GM21717 (cell line): ENCODE results near the gene MARCHF6.
"Not testable (repeated sequence)": the region's sequence is repeated elsewhere in the genome, so short reads cannot be mapped to it uniquely, and the experiment has no call there.

Experiments
- ATAC-seq: cut with Tn5 transposase; IDR thresholded peaks from one replicate; pipeline ENCODE4 v1.9.1; 2021; ENCODE audit warnings: mild to moderate bottlenecking, moderate library complexity; ENCODE audit not compliant: unreplicated experiment

The MARCHF6 gene

GRCh38 chr5:10344461-10345106 is 8.9 kb upstream of the MARCHF6 start:
- ATAC-seq, result not testable (repeated sequence)

DNA sequence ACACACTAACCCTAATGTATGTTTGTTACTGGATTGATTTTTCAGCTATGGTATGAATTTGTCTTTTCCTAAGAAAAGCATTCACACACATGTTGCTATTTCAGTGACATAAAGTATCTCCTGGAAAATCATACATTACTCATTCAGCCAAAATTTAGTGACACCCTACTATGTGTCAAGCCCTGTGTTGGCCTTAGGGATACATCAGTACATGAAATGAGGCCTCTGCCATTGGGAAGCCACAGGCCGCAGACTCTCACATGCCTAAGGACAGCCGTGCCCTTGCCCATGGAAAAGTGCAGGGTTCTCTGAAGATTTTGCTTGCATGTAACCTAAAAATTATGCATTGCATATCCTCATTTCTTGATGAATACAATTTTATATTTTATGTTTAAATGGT is 5.2 kb upstream of the MARCHF6 start:
- no peak for ATAC-seq

- ATAC-seq, result no peak
Observed at GRCh38 chr5:10351199-10351905, 2.1 kb upstream of the MARCHF6 start.

GRCh38 chr5:10351919-10352318 is 1.6 kb upstream of the MARCHF6 start:
- no peak for ATAC-seq

DNA sequence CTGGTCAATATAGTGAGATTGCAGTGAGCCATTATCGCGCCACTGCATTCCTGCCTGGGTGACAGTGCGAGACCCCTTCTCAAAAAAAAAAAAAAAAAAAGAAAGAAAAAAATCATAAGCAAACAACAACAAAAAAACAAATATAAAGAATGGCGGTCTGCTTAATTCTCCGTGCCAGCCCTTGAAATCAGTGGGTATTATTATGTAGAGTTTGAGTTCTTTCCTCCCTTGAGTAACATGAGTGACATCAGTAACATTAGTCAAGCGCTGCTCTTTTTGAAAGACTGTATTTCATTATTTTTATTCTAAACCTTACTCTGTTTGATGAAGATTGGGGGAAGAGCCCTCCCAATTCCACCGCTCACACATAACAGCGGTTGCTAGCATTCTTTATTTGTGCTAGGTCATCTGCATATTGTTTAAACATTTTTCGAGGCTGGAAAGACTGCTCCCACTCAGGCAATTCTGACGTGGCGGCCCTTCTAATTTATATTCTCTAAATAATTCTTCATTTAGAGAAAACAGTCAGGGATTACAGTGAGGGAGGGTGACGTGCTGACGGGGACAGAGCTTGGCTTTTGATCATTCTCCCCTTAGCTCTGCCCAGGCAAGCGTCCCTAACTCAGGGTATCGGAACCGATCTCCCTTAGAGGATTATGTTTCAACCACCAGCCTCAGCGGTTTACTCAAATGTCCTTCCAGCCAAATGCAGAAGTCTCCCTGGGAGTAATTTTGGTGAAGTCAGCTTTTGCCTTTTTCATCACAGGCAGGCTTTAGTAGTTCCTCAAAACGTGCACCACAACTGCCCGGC is 860 bp upstream of the MARCHF6 start:
- ATAC-seq, result no peak

DNA sequence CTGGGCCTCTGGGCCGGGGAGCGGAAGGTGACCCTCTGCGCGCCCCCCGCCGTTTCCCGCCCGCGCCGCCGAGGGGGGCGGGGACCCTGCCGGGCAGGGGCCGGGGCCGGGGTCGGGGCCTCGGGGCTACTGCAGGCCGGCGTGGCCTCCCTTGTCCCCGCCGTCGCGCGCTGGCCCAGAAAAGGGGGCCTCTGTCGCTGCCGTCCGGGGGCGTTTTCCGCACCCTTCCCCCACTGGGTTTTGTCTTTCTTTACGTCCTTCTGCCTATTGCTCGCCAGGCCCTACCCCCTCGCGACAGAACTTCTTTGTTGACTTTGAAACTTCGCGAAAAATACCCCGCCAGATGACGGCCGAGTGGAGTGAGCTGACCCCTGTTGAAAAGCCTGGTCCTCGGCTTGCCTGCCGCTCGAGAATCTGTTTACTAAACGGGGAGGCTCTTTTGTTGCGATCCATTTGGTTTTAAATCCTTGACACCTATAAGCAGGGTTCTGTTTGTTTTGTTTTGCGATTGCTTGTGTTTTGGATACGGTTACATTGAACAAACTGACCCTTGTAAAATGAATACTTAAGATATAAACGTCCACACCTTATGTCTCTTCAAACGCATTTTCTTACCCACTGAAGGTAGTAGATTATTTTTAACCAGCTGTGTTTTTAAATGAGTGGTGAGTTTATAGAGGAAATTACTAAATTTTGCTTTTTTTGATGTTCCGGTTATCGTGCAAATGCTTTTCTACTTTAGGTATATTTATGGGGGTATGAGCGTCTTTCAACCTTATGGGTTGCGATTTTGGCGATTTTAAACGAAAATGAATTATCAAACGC is 765 bp downstream of the MARCHF6 start:
- ATAC-seq, result peak; percentile 19

GRCh38 chr5:10355071-10355889 is 1.8 kb downstream of the MARCHF6 start:
- peak; percentile 14 for ATAC-seq

DNA sequence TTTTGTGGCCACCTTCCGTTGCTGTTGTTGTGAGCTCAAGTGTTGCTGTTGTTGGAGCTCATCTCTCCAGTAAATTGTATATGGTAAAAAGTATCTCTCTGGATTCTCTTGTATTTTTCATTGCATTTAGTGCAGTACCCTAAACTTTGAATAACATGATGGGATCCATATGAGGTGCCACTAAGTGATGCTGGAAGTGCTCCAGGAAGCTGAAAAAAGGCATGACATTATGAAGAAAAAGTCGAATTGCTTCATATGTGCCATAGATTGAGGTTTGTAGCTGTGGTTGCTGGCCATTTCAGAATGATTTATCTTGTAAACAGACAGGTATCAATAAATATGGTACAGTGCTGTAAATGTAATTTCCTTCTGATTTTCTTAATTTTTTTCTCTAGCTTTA is 5.5 kb downstream of the MARCHF6 start:
- ATAC-seq, result no peak

GRCh38 chr5:10360686-10361085 is 7.2 kb downstream of the MARCHF6 start:
- no peak for ATAC-seq

DNA sequence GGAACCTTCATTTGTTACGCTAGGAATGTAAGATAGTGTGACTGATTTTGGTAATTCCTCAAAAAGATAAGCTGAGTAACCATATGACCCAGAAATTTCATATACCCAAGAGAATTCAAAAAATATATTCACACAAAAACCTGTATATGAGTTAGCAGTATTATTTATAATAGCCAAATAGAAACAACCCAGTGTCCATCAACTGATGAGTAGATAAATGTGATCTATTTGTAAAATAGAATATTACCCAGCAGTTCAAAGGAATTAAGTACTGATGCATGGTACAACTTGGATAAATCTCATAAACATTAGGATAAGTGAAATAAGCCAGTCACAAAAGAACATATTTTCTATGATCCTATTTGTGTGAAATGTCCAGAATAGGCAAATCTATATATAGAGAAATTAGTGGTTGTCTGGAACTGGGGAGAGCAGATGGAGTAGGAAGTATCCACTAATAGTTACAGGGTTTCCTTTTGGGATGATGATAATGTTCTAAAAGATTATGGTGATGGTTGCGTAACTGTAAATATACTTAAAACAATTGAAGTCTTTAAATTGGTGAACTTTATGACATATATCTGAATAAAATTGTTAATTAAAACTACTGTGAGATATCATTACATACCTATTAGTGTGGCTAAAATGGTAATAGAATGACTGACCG is 10.2 kb downstream of the MARCHF6 start:
- no peak for ATAC-seq

DNA sequence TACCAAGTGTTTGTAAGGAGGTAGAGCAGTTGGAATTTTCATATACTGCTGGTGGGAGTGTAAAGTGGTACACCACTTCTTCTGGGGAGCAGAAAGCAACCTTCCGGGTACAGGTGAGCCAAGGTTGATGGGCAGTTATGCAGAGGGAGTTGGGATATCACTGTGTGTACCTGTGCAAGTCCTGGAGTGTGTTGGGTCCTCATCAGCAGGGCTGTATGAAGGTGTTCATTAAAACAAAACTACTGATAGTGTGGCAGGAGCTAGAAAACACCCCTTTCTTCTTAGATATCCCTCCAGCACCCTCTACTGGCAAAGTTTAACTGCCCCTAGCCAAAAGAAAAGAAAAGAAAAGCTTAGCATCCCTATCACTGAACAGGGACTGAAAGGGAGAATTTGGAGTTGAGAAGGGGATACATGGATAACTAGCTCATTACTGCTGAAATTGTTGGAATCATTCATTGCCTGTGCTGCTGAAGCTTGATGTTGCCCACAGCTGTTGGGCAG is 10.7 kb downstream of the MARCHF6 start:
- ATAC-seq, result no peak

GRCh38 chr5:10365782-10366181 is 12.3 kb downstream of the MARCHF6 start:
- ATAC-seq, result no peak

GRCh38 chr5:10366310-10367272 is 13.1 kb downstream of the MARCHF6 start:
- ATAC-seq, result no peak

GRCh38 chr5:10367579-10367978 is 14.1 kb downstream of the MARCHF6 start:
- ATAC-seq, result no peak

- no peak for ATAC-seq
Observed at GRCh38 chr5:10370931-10371330, 17.4 kb downstream of the MARCHF6 start.

DNA sequence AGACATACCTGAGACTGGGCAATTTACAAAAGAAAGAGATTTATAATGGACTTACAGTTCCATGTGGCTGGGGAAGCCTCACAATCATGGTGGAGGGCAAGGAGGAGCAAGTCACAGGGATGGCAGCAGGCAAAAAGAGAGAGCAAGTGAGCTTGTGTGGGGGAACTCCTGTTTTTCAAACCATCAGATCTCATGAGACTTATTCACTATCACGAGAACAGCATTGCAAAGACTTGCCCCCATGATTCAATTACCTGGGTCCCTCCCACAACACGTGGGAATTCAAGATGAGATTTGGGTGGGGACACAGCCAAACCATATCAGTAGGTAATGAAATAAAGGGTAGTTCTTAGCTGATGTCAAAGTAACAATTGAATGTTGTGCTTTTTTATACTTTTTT is 17.9 kb downstream of the MARCHF6 start:
- ATAC-seq, result not testable (repeated sequence)

DNA sequence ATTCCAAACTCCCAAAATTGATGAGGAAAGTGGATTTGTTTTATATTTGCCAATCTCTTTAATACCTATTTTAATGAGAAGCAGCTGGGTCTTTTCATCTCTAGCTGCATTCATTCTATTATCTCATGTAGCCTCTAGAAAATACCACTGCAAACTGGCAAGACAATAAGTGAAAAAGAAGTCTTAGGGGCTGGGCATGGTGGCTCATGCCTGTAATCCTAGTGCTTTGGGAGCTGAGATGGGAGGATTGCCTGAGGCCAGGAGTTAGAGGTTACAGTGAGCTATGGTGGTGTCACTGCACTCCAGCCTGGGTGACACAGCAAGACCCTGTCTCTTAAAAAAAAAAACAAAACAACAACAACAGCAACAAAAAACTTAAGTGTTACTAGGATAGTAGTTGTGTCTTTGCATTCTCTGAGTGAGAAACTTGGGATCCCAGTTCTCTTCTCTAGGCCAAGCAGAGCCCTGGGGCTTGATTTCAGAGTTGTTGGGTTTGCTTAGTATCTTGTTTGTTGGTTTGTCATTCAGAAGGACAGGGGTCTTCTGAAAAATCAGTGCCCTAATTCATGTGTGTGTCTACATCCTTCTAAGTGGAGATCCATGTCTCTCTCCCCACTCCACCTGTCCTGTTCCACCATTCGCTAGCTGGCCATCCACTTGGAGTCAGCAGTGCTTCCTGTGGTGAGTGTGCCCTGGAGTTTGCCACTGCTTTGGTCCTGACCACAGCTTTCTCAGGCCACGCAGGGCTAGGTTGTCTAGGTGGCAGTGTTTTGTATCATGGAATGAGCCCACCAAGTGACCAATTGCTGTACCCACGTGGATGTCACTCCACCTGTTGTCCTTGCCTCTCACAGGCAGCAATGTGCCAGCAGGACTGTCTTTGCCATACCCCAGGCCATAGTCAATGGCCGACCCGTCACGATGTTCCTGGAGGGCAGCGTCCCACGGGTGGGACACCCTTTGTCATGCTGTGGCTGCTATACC is 19.5 kb downstream of the MARCHF6 start:
- ATAC-seq, result no peak
